Mucosa of stomach (tissue), 1 donor: Measurements from ENCODE around the gene SPATA13.
"Not testable (repeated sequence)": the region's sequence is repeated elsewhere in the genome, so short reads cannot be mapped to it uniquely, and the experiment has no call there.

Experiments
- H3K27me3 ChIP-seq: one replicate; pipeline ENCODE4 v1.7.0; 2013; ENCODE audit warnings: mild to moderate bottlenecking, low read length; ENCODE audit not compliant: control insufficient read depth, insufficient read depth
- H3K36me3 ChIP-seq: one replicate; pipeline ENCODE4 v1.7.0; 2013; ENCODE audit warnings: low read length; ENCODE audit not compliant: control insufficient read depth, insufficient read depth
- H3K4me1 ChIP-seq: one replicate; pipeline ENCODE4 v1.7.0; 2013; ENCODE audit warnings: mild to moderate bottlenecking, low read length; ENCODE audit not compliant: control insufficient read depth, insufficient read depth
- H3K4me3 ChIP-seq: one replicate; pipeline ENCODE4 v1.7.0; 2013; ENCODE audit warnings: low read length
- H3K9ac ChIP-seq: one replicate; pipeline ENCODE4 v1.7.0; 2013; ENCODE audit warnings: mild to moderate bottlenecking, low read length, moderate library complexity
- H3K9me3 ChIP-seq: one replicate; pipeline ENCODE4 v1.7.0; 2013; ENCODE audit warnings: mild to moderate bottlenecking, low read length, moderate library complexity; ENCODE audit not compliant: control insufficient read depth
- donor health status: Pancreatic carcinoma.

Gene SPATA13

GRCh38 chr13:24212674-24213073 lies 52.2 kb downstream of the SPATA13 start:
- H3K4me1 ChIP-seq = peaks cover 28% of the 10 kb centered on the region
- H3K27me3 ChIP-seq = no peaks in the 10 kb centered on the region
- H3K36me3 ChIP-seq = no peaks in the 10 kb centered on the region
- no peak overlapping the region for H3K4me3 ChIP-seq
- H3K9me3 ChIP-seq = no peaks in the 10 kb centered on the region
- no peak overlapping the region for H3K9ac ChIP-seq

DNA sequence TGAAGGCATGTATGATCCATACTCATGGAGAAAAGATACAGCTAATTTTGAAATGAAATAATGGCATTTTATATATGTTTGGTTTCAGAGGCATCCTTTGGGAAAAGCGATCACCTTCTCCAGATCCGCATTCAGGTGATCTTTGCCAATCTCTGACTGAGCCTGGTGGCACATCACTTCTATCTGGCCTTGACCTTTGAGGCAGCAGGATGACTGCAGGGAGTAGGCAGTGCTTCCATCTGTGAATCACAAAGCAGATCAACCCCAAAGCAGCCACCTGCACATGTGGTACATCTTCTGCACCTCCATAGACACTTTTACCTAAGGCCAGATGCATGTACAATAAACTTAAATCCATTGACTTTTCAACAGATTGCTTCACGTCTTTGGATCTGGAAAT lies 53.4 kb downstream of the SPATA13 start:
- Histone ChIP-seq H3K4me1 (peaks cover 29% of the 10 kb centered on the region), H3K9me3 (no peaks in the 10 kb centered on the region), H3K27me3 (no peaks in the 10 kb centered on the region), H3K36me3 (no peaks in the 10 kb centered on the region), H3K9ac (no peak overlapping the region), H3K4me3 (no peak overlapping the region)

GRCh38 chr13:24214528-24214927 lies 54.0 kb downstream of the SPATA13 start:
- no peaks in the 10 kb centered on the region for H3K36me3 ChIP-seq
- H3K9me3 ChIP-seq = no peaks in the 10 kb centered on the region
- H3K27me3 ChIP-seq = no peaks in the 10 kb centered on the region
- no peak overlapping the region for H3K4me3 ChIP-seq
- peaks cover 31% of the 10 kb centered on the region for H3K4me1 ChIP-seq
- no peak overlapping the region for H3K9ac ChIP-seq

DNA sequence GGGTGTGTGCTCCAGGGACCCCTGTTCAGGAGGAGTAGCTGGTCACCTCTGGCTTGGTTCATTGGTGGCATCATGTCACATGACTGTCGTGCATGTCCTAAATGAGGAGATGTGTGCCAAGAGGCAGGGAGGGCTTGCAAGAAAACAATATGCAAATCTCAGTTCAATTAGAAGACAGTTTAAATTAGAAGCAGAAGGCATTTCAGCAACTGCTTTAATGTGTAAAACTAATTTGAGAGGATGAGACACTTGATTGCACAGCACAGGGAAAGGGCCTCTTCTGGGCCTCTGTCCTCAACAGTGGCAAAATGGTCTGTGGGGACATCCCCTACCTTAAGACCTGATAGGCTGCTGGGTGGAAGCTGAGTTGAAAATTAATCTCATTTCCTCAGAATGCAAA lies 54.6 kb downstream of the SPATA13 start:
- H3K4me1 ChIP-seq = peaks cover 36% of the 10 kb centered on the region
- no peak overlapping the region for H3K4me3 ChIP-seq
- H3K9ac ChIP-seq = no peak overlapping the region
- no peaks in the 10 kb centered on the region for H3K36me3 ChIP-seq
- no peaks in the 10 kb centered on the region for H3K9me3 ChIP-seq
- no peaks in the 10 kb centered on the region for H3K27me3 ChIP-seq

GRCh38 chr13:24215732-24216131 lies 55.2 kb downstream of the SPATA13 start:
- Histone ChIP-seq H3K9ac (peak overlapping the region; percentile 16), H3K4me1 (peaks cover 40% of the 10 kb centered on the region), H3K4me3 (no peak overlapping the region)

DNA sequence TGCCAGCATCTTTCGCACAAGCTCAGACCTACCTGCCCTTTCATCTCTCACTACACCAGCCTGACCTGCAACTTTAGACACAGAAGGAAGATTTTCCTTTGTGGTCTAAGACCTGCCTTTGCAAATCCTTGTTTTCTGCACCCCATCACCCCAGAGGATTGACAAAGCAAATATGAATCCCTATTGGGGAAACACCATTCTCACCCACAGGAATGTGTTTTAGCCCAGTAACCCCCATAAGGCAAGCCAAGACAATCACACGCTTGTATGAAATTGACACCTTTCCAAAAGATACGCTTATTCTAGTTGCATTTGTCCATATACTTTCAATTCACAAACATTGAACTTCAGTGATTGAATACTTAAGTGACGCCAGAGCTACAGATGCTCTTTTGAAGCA lies 55.7 kb downstream of the SPATA13 start:
- Histone ChIP-seq H3K36me3 (no peaks in the 10 kb centered on the region), H3K4me1 (peaks cover 44% of the 10 kb centered on the region), H3K9me3 (no peaks in the 10 kb centered on the region), H3K9ac (peak overlapping the region; percentile 16), H3K4me3 (no peak overlapping the region), H3K27me3 (no peaks in the 10 kb centered on the region)

More at GRCh38 chr13:24215732-24216131, 55.2 kb downstream of the SPATA13 start:
- H3K9me3 ChIP-seq = no peaks in the 10 kb centered on the region
- no peaks in the 10 kb centered on the region for H3K36me3 ChIP-seq
- no peaks in the 10 kb centered on the region for H3K27me3 ChIP-seq

DNA sequence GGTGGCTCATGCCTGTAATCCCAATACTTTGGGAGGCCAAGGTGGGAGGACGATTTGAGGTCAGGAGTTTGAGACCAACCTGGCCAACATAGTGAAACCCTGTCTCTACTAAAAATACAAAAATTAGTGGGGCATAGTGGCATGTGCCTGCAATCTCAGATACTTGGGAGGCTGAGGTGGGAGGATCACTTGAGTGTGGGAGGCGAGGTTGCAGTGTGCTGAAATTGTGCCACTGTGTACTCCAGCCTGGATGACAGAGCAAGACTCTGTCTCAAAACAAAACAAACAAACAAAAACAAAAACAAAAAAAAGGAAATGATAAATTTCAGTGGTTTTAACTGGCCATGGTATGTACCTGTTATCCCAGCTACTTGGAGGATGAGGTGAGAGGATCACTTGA lies 56.3 kb downstream of the SPATA13 start:
- H3K4me1 ChIP-seq = peaks cover 49% of the 10 kb centered on the region
- not testable (repeated sequence) for H3K9ac ChIP-seq, H3K27me3 ChIP-seq, H3K4me3 ChIP-seq, H3K36me3 ChIP-seq, H3K9me3 ChIP-seq

GRCh38 chr13:24217601-24218281 lies 57.2 kb downstream of the SPATA13 start:
- Histone ChIP-seq H3K9me3 (no peaks in the 10 kb centered on the region), H3K36me3 (no peaks in the 10 kb centered on the region), H3K27me3 (no peaks in the 10 kb centered on the region), H3K9ac (no peak overlapping the region), H3K4me1 (peaks cover 46% of the 10 kb centered on the region), H3K4me3 (no peak overlapping the region)

DNA sequence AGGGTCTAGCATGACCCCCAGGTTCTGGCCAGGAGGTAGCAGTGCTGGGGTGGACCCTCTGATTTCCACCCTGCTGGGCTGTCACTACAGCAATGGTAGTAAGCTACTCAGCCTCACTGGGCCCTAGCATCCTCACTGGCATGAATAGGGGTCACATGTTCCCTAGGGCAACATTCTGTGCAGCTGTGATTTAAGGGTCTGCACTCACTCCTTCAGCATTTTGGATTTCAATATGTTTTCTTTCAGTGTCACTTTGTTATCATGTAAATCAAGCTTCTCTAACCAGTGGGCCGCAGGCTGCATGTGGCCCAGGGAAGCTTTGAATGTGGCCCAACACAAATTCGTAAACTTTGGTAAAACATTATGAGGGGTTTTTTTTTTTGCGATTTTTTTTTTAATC lies 57.8 kb downstream of the SPATA13 start:
- H3K9me3 ChIP-seq = no peaks in the 10 kb centered on the region
- H3K4me3 ChIP-seq = no peak overlapping the region
- H3K36me3 ChIP-seq = no peaks in the 10 kb centered on the region
- no peaks in the 10 kb centered on the region for H3K27me3 ChIP-seq
- H3K9ac ChIP-seq = no peak overlapping the region
- peaks cover 45% of the 10 kb centered on the region for H3K4me1 ChIP-seq

DNA sequence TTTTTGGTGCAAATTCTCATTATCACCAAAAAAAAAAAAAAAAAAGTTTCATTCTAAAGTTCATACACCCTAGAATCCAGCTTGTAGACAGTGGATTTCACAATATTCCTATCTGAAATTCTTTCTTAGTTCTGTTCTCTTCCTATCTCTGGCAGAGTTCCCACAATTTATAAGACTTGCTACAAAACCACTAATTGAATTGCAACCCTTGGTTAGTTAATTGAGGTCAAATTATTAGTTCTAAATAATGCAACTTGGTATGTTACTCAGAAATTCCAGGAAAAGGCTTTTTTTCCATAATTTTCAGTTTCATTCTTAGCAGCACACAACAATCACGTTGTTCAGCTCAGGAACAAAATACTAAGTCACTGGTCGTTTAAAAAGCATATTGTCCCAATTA lies 58.5 kb downstream of the SPATA13 start:
- no peak overlapping the region for H3K4me3 ChIP-seq
- H3K4me1 ChIP-seq = peaks cover 45% of the 10 kb centered on the region
- no peaks in the 10 kb centered on the region for H3K9me3 ChIP-seq
- H3K36me3 ChIP-seq = no peaks in the 10 kb centered on the region
- H3K27me3 ChIP-seq = no peaks in the 10 kb centered on the region
- no peak overlapping the region for H3K9ac ChIP-seq

DNA sequence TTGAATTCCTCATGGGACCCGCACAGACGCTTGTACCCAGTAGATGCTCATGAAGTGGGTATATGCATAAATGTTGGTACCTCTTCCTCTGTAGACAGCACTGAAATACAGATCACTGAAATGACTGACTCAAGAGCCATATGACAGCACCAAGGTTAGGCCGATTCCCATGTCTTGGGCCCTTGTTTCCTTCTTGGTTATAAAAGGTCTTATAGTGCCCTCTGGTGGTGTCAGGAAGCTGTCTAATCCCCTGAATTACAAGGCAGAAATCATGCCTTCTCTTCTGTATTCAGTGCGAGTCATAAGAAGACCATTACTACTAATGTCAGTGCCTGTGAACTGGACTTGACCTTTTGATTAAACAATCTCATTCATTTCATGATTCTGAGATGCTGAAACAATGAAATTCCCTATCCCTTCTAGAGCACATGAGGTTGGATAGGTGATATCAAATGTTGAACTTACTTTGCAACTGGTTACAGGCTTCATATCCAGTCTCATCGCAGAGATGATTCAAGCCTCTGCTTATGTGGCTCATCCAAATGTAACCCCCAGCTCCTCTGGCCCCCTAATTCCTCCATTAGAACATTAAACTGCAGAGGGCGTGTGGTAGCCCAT lies 59.7 kb downstream of the SPATA13 start:
- Histone ChIP-seq H3K4me1 (peaks cover 49% of the 10 kb centered on the region), H3K36me3 (no peaks in the 10 kb centered on the region), H3K9ac (peak overlapping the region; percentile 16), H3K27me3 (no peaks in the 10 kb centered on the region), H3K9me3 (no peaks in the 10 kb centered on the region), H3K4me3 (no peak overlapping the region)

GRCh38 chr13:24221007-24221406 lies 60.5 kb downstream of the SPATA13 start:
- H3K9ac ChIP-seq = no peak overlapping the region
- H3K4me1 ChIP-seq = peaks cover 43% of the 10 kb centered on the region
- no peak overlapping the region for H3K4me3 ChIP-seq

More at GRCh38 chr13:24221007-24221406, 60.5 kb downstream of the SPATA13 start:
- Histone ChIP-seq H3K9me3 (no peaks in the 10 kb centered on the region), H3K36me3 (no peaks in the 10 kb centered on the region), H3K27me3 (no peaks in the 10 kb centered on the region)
